SH-SY5Y (cell line): ENCODE data around the gene TRPM5.

ENCODE experiments used
- GATA2 ChIP-seq: IDR thresholded peaks from 2 replicates; pipeline ENCODE4 v1.6.1; 2011; ENCODE audit warnings: mild to moderate bottlenecking, low read depth, low read length
- GATA3 ChIP-seq: IDR thresholded peaks from 2 replicates; pipeline ENCODE4 v1.6.1; 2011; ENCODE audit warnings: low read depth, mild to moderate bottlenecking, low read length, moderate library complexity

Gene TRPM5

GRCh38 chr11:2425506-2425905 lies 18.8 kb downstream of the TRPM5 start:
- TF ChIP-seq GATA3 = no peak
- TF ChIP-seq GATA2 = no peak

GRCh38 chr11:2424811-2425495 lies 19.4 kb downstream of the TRPM5 start:
- TF ChIP-seq GATA3 = no peak
- TF ChIP-seq GATA2 = no peak

GRCh38 chr11:2423157-2424025 lies 20.9 kb downstream of the TRPM5 start:
- TF ChIP-seq GATA2 = no peak
- no peak for TF ChIP-seq GATA3

- no peak for TF ChIP-seq GATA3
- no peak for TF ChIP-seq GATA2
Measured at GRCh38 chr11:2422461-2423156, 21.7 kb downstream of the TRPM5 start.

- no peak for TF ChIP-seq GATA3
Measured at GRCh38 chr11:2421996-2422395, 22.3 kb downstream of the TRPM5 start.

- TF ChIP-seq GATA2 = no peak
- no peak for TF ChIP-seq GATA3
Measured at GRCh38 chr11:2421226-2421994, 22.9 kb downstream of the TRPM5 start.

- TF ChIP-seq GATA3 = no peak
- no peak for TF ChIP-seq GATA2
Measured at GRCh38 chr11:2420502-2421225, 23.6 kb downstream of the TRPM5 start.

GRCh38 chr11:2419638-2420501 lies 24.4 kb downstream of the TRPM5 start:
- TF ChIP-seq GATA2 (no peak), GATA3 (no peak)

GRCh38 chr11:2418693-2419360 lies 25.5 kb downstream of the TRPM5 start:
- TF ChIP-seq GATA3 (no peak), GATA2 (no peak)

- TF ChIP-seq GATA2 (no peak), GATA3 (no peak)
Measured at GRCh38 chr11:2417856-2418692, 26.2 kb downstream of the TRPM5 start.

GRCh38 chr11:2416765-2417164 lies 27.5 kb downstream of the TRPM5 start:
- TF ChIP-seq GATA2 = no peak
- no peak for TF ChIP-seq GATA3
